HG03060 (cell line): ENCODE data around the gene GRIN2A.

Experiments
- ATAC-seq: cut with Tn5 transposase; IDR thresholded peaks from one replicate; pipeline ENCODE4 v1.9.1; 2021; ENCODE audit warnings: low read depth, moderate number of reproducible peaks; ENCODE audit not compliant: unreplicated experiment

The GRIN2A gene

GRCh38 chr16:9934723-9935508 is 247.3 kb downstream of the GRIN2A start:
- no peak for ATAC-seq

DNA sequence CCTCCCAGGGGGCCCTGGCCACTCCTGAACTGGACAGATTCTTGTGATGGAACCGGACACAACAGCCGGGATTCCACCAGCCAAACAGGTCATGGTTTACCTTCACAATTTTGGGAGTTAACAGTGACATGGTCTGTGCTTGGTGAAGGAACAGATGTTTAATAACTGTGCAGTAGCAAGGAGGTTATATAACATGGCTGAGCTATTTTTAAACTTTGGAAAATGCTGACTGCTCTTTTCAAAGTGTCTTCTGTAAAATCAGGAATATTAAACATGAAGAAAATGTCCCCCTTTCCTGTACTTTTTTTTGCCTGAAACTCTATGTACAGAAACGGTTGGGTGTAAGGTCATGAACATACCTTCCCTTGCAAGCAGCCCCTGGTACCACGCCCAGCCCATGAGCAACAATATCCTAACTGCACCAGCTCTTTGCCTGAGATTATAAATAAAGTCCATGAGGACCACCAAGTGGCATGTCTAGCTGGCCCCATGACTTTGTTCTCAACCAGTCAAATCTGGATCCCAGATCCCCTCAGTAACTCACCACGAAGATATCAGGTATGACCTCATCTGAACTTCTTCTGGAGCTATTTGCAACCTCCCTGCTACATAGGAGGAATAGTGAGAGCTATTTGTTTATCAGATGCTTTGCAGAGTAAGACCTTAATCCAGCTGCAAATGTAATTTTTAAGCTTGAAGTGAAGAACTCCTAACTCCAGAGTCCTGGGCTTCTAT is 249.1 kb downstream of the GRIN2A start:
- no peak for ATAC-seq

GRCh38 chr16:9932000-9932399 is 250.2 kb downstream of the GRIN2A start:
- ATAC-seq: no peak

GRCh38 chr16:9929836-9930235 is 252.4 kb downstream of the GRIN2A start:
- ATAC-seq: no peak

DNA sequence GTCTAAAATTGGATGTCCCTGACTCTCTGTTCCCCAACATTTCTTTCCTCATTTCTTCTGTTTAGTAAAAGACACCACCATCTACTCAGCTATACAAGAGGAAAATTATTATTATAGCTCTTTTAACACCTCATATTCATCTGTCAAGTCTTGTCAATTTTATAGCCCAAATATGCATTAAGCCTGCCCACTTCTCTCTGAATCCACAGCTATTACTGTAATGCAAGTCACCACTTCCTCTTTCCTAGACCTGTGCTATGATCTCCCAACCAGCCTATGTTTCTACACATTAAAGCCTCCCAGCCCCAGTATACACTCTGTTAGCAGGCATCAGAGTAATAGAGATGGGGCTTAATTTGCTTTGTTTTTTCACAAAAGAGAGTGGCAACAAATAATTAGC is 252.9 kb downstream of the GRIN2A start:
- ATAC-seq: no peak

DNA sequence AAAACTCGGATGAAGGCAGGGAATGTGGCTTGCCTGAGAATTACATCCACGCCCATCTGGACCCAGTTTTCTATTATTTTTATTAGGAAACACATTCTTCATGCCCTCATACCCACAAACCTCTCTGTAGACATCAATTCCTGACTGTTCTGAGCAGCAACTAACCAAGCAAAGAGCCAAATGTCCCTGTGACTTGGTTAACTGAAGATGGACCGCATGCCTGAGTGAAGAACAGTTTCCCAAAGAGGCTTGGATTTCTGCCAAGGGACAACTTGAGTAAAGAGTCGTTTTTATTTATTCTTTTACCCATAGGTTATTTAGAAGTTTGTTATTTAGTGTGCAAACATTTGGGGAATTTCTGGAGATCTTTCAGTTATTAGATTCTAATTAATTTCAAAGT is 259.8 kb downstream of the GRIN2A start:
- ATAC-seq: no peak

GRCh38 chr16:9921997-9922396 is 260.2 kb downstream of the GRIN2A start:
- no peak for ATAC-seq

- no peak for ATAC-seq
Measured at GRCh38 chr16:9919460-9919859, 262.8 kb downstream of the GRIN2A start.

DNA sequence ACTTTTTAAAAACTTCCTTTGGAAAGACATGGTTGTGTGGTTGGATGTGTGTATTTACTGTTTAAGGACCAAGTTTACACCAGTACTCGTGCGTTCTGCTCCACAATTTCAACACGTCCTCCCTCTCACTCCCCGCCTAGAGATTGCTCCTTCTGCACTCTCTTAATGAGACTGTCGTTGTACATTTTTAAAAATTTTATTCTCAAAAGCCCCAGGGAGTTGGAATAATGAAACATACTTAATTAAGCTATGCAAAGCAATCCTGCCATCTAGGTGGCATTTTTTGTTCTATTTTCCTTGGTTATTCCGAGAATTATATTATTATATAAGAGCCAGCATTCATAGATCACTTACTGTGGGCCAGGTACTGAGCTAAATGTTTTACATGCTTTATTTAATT is 264.5 kb downstream of the GRIN2A start:
- no peak for ATAC-seq

DNA sequence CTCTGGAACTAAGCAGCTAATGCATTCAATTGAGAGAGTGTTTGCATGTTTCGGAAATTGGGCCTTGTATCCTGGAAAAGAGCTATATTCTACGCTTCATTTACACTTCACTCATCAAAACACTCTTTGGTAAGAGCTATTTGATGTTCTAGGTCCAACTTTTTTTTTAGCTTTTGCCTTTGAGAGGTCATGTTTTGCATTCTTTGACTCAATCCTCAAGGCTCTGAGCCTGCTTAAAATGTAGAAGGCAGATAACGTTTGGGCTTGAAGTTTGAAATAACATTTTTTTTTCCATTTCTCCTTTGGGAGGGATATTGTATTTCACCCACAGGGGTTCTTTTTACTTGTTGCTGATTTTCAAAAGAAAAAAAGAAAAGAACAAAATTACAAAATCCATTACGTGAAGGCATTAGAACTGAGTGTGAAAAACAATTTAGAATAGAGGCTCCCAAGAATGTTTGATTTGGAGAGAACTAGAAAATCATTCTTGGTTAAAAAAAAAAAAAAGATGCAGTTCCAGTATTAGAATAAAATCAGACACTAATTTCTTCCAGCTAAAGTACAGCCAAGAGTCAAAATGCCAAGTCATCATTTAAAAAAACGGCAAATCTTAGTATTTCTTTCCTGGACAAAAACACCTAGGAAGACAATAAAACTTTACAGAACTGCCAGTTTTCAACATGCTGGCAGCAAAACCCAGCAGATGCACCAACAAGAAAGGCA is 268.5 kb downstream of the GRIN2A start:
- no peak for ATAC-seq

- no peak for ATAC-seq
Measured at GRCh38 chr16:9911989-9912388, 270.2 kb downstream of the GRIN2A start.

DNA sequence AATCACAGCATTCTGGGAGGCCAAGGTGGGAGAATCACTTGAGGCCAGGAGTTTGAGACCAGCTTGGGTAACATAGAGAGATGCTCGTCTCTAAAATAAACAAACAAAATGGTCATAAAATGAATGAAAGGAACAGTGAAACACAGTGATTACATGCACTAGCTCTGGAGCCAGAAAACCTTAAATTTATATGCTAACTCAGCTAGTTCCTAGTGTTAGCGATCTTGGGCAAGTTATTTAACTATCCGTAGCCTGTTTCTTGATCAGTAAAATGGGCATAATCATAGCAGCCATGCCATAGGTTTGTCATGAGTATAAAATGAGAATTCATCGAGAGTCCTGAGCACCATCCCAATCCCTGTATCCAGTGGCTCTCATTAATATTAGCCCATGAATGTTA is 271.0 kb downstream of the GRIN2A start:
- ATAC-seq: no peak

DNA sequence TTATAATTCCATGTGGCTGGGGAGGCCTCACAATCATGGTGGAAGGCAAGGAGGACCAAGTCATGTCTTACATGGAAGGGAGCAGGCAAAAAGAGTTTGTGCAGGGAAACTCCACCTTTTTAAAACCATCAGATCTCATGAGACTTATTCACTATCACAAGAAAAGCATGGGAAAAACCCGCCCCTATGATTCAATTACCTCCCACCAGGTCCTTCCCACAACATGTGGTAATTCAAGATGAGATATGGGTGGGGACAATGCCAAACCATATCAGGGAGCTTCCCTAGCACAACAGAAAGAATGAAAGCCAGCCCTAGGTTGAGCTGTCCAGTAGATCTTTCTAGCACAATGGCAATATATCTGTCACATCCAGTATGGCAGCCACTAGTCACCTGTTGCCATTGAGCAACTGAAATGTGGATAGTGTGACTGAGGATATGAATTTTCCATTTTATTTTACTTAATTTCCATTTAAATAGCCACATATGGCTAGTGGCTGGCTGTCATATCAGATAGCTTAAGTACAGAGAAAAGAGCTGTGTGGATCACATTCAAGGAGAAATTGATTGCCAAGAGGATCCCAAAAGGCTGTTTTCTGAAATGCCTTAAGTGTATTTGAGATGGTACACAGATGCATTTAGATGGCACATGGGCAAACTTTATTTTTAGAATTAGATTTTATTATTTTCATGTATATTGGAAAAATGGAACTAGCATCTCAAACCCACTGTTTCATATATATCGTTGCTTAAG is 273.0 kb downstream of the GRIN2A start:
- ATAC-seq: no peak

DNA sequence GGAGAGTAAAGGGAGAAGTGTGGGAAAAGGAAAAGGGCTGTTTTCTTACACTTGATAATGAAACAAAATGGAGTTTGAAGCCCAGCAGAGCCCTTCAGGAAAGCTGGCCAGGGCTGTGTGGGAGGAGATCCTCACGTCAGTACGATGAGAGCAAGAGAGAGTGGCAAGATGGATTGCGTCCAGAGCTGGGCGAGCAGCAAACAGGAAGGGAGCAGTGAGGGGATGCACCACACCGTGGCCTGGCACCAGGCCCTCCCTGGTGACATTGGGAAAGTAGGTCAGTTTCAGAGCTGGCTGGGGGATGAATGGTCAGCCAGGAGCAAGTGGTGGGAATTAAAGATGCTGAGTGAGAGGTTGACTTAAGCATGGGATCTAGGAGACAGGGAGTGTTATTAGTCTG is 273.6 kb downstream of the GRIN2A start:
- no peak for ATAC-seq

GRCh38 chr16:9907752-9908151 is 274.5 kb downstream of the GRIN2A start:
- ATAC-seq: no peak

- no peak for ATAC-seq
Measured at GRCh38 chr16:9906218-9906617, 276.0 kb downstream of the GRIN2A start.

DNA sequence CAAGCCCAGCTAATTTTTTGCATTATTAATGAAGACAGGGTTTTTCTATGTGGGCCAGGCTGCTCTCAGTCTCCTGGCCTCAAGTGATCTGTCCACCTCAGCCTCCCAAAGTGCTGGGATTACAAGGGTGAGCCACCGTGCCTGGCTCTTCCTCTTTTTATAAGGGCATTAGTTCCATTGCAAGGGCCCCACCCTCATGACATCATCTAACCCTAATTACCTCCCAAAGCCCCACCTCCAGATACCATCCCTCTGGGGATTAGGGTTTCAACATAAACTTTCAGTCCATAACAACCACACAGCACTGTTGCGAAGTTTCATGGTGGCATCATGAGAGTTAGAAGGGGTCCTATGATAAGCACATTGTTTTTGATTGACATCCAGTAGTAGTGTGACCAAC is 277.7 kb downstream of the GRIN2A start:
- ATAC-seq: no peak

GRCh38 chr16:9900576-9900975 is 281.7 kb downstream of the GRIN2A start:
- ATAC-seq: no peak

GRCh38 chr16:9898555-9898954 is 283.7 kb downstream of the GRIN2A start:
- no peak for ATAC-seq

- no peak for ATAC-seq
Measured at GRCh38 chr16:9898124-9898523, 284.1 kb downstream of the GRIN2A start.

DNA sequence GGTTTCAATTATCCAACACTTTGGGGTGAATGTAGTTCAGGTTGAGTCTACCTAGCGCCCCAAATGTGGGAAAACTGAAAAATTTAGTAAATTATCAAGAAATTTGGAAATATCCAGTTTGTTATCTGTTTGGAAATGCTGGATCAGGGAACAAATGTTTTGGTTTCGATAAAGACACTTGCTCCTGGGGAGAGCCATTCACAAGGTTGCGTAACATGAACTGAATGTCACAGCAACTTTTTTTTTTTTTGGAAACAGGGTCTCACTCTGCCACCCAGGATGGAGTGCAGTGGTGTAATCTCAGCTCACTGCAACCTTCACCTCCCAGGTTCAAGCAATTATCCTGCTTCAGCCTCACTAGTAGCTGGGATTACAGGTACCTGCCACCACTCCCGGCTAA is 286.4 kb downstream of the GRIN2A start:
- no peak for ATAC-seq
